Mesothelial cell of epicardium (in vitro differentiated cells): ENCODE results near the gene CPN1. TPM values are rescaled to one million over a fixed set of nuclear protein-coding genes. Genes with fewer than 3 reads are reported as not detected.

Experiments
- DNase-seq, 2 experiments: peaks; one replicate each; pipeline ENCODE4 v3.0.0; 2021; ENCODE audit warnings: low spot score in 2 of 2; ENCODE audit not compliant: unreplicated experiment in 2 of 2
- H3K27ac Mint-ChIP-seq: 2 replicates; pipeline ENCODE4 v1.8.0; 2021; ENCODE audit warnings: mixed read lengths
- H3K27me3 Mint-ChIP-seq: 2 replicates; pipeline ENCODE4 v1.8.0; 2021; ENCODE audit warnings: low read depth, mixed read lengths
- H3K36me3 Mint-ChIP-seq: 2 replicates; pipeline ENCODE4 v1.8.0; 2021; ENCODE audit warnings: mixed read lengths
- H3K4me1 Mint-ChIP-seq: 2 replicates; pipeline ENCODE4 v1.8.0; 2021; ENCODE audit warnings: mixed read lengths
- H3K4me3 Mint-ChIP-seq: 2 replicates; pipeline ENCODE4 v1.8.0; 2021; ENCODE audit warnings: mild to moderate bottlenecking, moderate library complexity, mixed read lengths
- H3K9me3 Mint-ChIP-seq: 2 replicates; pipeline ENCODE4 v1.8.0; 2021; ENCODE audit warnings: mixed read lengths
- total RNA-seq: library from RNA; stranded (reverse); gene quantifications from 3 replicates; pipeline ENCODE4 v1.2.1, GENCODE V29; 2021
- TF ChIP-seq, protein P1 (sequence below): fragments of 200-600 bp; sonication (generic); IDR thresholded peaks from one replicate; pipeline ENCODE4 v1.5.0; 2021; ENCODE audit warnings: antibody characterized with exemption; ENCODE audit not compliant: unreplicated experiment

CPN1 gene
- total RNA-seq, 1 donor from 2014 or later: not detected

DNA sequence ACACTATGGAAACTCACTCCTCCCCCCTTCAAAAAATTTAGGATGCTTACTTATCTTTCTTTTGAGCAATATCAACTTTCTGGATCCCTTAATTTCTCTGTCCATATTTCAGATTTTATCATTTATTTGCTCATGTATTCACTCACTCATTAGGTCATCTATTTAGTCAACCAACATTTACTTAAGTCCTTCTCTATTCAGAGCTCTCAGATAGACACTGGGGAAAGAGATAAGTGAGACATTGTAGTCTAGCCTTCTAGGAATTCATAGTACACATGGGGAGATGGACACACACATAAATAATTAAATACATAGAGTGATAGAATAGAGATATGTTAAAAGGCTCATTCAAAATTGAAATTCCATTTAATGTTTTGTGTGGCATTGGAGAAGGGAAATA, 9.2 kb downstream of the CPN1 start:
- no peak overlapping the region for H3K27ac Mint-ChIP-seq
- no peaks in the 10 kb centered on the region for H3K9me3 Mint-ChIP-seq
- no peaks in the 10 kb centered on the region for H3K27me3 Mint-ChIP-seq
- no peak for DNase-seq
- no peaks in the 10 kb centered on the region for H3K36me3 Mint-ChIP-seq
- TF ChIP-seq, protein P1, sequence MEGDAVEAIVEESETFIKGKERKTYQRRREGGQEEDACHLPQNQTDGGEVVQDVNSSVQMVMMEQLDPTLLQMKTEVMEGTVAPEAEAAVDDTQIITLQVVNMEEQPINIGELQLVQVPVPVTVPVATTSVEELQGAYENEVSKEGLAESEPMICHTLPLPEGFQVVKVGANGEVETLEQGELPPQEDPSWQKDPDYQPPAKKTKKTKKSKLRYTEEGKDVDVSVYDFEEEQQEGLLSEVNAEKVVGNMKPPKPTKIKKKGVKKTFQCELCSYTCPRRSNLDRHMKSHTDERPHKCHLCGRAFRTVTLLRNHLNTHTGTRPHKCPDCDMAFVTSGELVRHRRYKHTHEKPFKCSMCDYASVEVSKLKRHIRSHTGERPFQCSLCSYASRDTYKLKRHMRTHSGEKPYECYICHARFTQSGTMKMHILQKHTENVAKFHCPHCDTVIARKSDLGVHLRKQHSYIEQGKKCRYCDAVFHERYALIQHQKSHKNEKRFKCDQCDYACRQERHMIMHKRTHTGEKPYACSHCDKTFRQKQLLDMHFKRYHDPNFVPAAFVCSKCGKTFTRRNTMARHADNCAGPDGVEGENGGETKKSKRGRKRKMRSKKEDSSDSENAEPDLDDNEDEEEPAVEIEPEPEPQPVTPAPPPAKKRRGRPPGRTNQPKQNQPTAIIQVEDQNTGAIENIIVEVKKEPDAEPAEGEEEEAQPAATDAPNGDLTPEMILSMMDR: no peak
- no peak overlapping the region for H3K4me3 Mint-ChIP-seq
- no peaks in the 10 kb centered on the region for H3K4me1 Mint-ChIP-seq

DNA sequence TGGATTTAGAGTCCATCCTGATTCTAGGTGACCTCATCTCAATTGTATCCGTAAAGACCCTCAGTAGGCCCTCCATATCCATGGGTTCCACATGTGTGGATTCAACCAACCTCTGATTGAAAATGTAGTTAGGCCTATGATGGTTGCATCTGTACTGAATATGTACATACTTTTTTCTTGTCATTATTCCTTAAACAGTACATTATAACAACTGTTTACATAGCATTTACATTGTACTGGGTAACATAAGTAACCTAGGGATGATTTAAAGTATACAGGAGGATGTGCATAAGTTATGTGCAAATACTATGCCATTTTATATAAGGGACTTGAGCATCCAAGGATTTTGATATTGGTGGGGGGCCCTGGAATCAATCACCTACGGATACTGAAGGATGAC, 10.1 kb downstream of the CPN1 start:
- Mint-ChIP-seq H3K27ac (no peak overlapping the region), H3K9me3 (no peaks in the 10 kb centered on the region), H3K4me3 (no peak overlapping the region), H3K27me3 (no peaks in the 10 kb centered on the region), H3K4me1 (no peaks in the 10 kb centered on the region), H3K36me3 (no peaks in the 10 kb centered on the region)
- TF ChIP-seq, protein P1: no peak
- no peak for DNase-seq

DNA sequence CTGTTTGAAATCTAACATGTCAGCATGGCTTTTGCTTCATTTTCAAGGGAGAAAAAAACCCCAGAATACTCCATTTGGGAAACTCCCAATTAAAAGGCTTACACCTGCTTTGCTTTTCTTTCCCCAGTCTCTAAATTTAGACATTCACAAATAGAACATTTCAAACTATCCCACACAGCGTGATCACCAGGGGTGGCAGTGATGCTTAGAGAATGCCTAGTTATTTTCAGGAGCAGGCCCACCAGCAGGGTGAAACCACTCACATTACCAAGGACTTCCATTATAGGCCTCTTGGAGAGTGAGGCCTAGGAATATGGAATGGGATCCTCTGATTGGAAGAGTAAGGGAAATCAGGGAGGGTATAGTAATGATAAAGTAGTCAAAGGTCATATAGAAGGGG, 14.2 kb downstream of the CPN1 start:
- no peaks in the 10 kb centered on the region for H3K36me3 Mint-ChIP-seq
- no peaks in the 10 kb centered on the region for H3K27me3 Mint-ChIP-seq
- DNase-seq: no peak
- H3K27ac Mint-ChIP-seq: no peak overlapping the region
- H3K4me3 Mint-ChIP-seq: no peak overlapping the region
- TF ChIP-seq, protein P1: no peak
- H3K4me1 Mint-ChIP-seq: no peaks in the 10 kb centered on the region
- no peaks in the 10 kb centered on the region for H3K9me3 Mint-ChIP-seq

DNA sequence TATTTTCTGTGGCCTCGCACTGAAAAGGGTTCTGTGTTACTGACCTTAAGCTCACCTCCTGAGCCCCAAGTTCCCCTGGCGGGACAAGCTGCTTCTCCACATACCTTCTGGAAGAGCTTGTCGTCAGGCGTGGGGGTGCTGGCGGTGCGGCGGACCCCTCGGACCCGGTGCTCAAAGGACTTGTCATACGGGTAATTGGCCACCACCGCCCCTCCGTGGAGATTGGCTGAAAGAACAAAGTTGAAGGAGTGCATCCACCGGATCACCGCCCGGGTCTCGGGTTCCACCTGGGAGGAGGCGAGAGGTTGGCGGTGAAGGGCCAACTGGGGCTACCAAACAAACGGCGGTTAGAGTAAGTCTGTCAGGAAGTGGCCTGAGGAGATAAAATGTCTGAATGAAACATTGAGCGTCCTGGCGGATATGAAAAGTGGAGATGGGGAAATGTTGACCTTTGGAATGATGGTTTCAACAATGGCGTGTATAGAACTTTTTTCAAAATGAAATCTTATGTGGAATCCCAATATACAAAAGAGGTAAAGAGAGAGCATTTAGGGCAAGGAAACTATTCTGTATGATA, 16.5 kb downstream of the CPN1 start:
- H3K4me1 Mint-ChIP-seq: no peaks in the 10 kb centered on the region
- H3K4me3 Mint-ChIP-seq: no peak overlapping the region
- no peaks in the 10 kb centered on the region for H3K27me3 Mint-ChIP-seq
- no peaks in the 10 kb centered on the region for H3K36me3 Mint-ChIP-seq
- DNase-seq: no peak
- H3K27ac Mint-ChIP-seq: no peak overlapping the region
- TF ChIP-seq, protein P1: no peak
- no peaks in the 10 kb centered on the region for H3K9me3 Mint-ChIP-seq

DNA sequence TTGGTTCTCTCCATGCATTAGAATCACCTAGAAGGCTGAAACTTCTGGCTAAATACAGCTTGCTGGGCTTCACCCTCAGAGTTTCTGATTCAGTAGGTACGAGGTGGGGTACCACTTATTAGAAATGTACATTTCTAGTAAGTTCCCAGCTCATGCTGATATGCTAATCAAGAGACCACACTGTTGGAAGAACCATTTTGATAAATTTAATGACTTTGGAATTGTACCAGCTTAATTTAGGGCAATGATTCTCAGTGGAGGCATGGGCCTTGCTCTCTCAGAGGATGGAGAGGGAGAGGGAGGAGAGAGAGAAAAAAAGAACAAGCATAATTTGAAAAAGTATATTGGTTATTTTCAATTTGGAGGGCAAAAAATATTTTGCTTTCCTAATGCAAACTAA, 20.3 kb downstream of the CPN1 start:
- Mint-ChIP-seq H3K4me3 (no peak overlapping the region), H3K9me3 (peaks cover 6% of the 10 kb centered on the region), H3K27me3 (no peaks in the 10 kb centered on the region), H3K36me3 (no peaks in the 10 kb centered on the region), H3K4me1 (no peaks in the 10 kb centered on the region), H3K27ac (no peak overlapping the region)
- TF ChIP-seq, protein P1: no peak
- DNase-seq: no peak

DNA sequence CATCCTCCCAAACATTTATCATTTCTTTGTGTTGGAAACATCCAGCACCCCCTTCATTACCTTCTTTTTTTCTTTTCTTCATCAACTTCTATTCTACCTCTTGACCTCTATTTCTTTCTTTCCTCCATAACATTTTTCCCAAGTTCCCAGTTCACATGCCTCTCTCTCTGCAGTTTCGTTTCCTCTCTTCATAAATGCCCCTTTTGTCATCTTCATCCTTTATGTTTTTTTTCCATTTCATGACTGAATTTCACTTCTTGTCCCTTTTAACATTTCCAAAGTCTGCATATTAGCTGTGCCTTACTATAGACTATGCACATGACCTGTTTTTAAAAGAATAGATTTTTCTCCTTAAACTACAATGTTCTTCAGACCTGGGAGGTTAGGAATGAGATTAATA, 23.7 kb downstream of the CPN1 start:
- Mint-ChIP-seq H3K4me3 (no peak overlapping the region), H3K36me3 (no peaks in the 10 kb centered on the region), H3K27me3 (peaks cover 7% of the 10 kb centered on the region), H3K9me3 (peaks cover 12% of the 10 kb centered on the region), H3K27ac (no peak overlapping the region), H3K4me1 (no peaks in the 10 kb centered on the region)
- TF ChIP-seq, protein P1: no peak
- no peak for DNase-seq
